Vagina (tissue), 2 donors: ENCODE measurements around the gene IGFN1.

Experiments
- CTCF ChIP-seq, 3 experiments: fragments of 450-650 bp in 2 of 3; fragments of 200-600 bp in 1 of 3; sonication (generic) in 1 of 3; IDR thresholded peaks; one replicate each; pipeline ENCODE4 v1.5.1; 2017 to 2019; ENCODE audit warnings: antibody characterized with exemption in 3 of 3, mild to moderate bottlenecking in 2 of 3, moderate library complexity in 2 of 3
- POLR2A ChIP-seq, 2 donors: fragments of 450-650 bp; IDR thresholded peaks; one replicate each; pipeline ENCODE4 v1.6.1; 2017; ENCODE audit warnings: antibody characterized with exemption in 2 of 2, mild to moderate bottlenecking in 2 of 2, moderate library complexity in 2 of 2
- POLR2AphosphoS5 ChIP-seq, 2 donors: sonication (generic); formaldehyde crosslinking; IDR thresholded peaks; one replicate each; pipeline ENCODE4 v1.9.0; 2017; ENCODE audit warnings: antibody characterized with exemption in 2 of 2, mild to moderate bottlenecking in 2 of 2, low read depth in 1 of 2; ENCODE audit not compliant: insufficient read depth in 1 of 2

DNA sequence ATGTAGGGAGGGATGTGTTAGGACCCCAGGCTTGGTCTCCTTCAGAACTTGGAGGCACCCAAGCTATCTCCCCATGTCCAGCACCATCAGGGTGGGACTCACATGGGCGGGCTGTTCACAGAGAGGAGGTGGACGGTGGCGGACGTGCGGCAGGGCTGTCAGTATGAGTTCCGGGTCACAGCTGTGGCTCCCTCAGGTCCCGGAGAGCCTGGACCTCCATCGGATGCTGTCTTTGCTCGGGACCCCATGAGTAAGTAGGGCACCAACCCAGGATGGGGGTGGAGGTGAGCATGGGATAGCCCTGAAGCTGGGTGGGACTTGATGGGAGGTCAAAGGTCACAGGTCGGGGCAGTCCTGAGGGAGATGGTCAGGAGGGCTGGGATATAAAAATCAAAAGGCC is 27.8 kb downstream of the IGFN1 start:
- no peak for TF ChIP-seq CTCF (IDR thresholded peaks at IDR 0.05)
- no peak for TF ChIP-seq POLR2AphosphoS5 (IDR thresholded peaks at IDR 0.05; ENCODE audit: insufficient read depth in 1 of 2, low read depth in 1 of 2)
- TF ChIP-seq POLR2A (IDR thresholded peaks at IDR 0.05): no peak
